GM04504 (cell line): ENCODE results near the gene ADNP2.

Experiments
- DNase-seq: peaks from one replicate; pipeline ENCODE4 v3.0.0-alpha.2; 2012; ENCODE audit warnings: low read depth

ADNP2 gene

GRCh38 chr18:80108739-80109675 is at the start of gene ADNP2:
TSS of gene ADNP2 (plus strand) at chr18:80109262. CDS start at chr18:80117543, 8,281 bp downstream.
- peak; percentile 90 for DNase-seq

GRCh38 chr18:80059945-80060344 is 49.1 kb upstream of the ADNP2 start:
- DNase-seq = no peak

GRCh38 chr18:80065705-80066104 is 43.4 kb upstream of the ADNP2 start:
- DNase-seq = no peak

- no peak for DNase-seq
These were observed 41.7 kb upstream of the ADNP2 start for GRCh38 chr18:80067321-80067720.

- DNase-seq = no peak
These were observed 41.2 kb upstream of the ADNP2 start for GRCh38 chr18:80067897-80068296.

- DNase-seq = no peak
These were observed 40.3 kb upstream of the ADNP2 start for GRCh38 chr18:80068571-80069272.

- no peak for DNase-seq
These were observed 38.2 kb upstream of the ADNP2 start for GRCh38 chr18:80070825-80071224.

- DNase-seq = no peak
These were observed 34.9 kb upstream of the ADNP2 start for GRCh38 chr18:80074183-80074582.

- no peak for DNase-seq
These were observed 34.4 kb upstream of the ADNP2 start for GRCh38 chr18:80074697-80075096.

GRCh38 chr18:80075940-80076339 is 33.1 kb upstream of the ADNP2 start:
- DNase-seq = no peak

- DNase-seq = no peak
These were observed 32.7 kb upstream of the ADNP2 start for GRCh38 chr18:80076379-80076778.

GRCh38 chr18:80077873-80078272 is 31.2 kb upstream of the ADNP2 start:
- DNase-seq = no peak

GRCh38 chr18:80086281-80086680 is 22.8 kb upstream of the ADNP2 start:
- no peak for DNase-seq

GRCh38 chr18:80088036-80088435 is 21.0 kb upstream of the ADNP2 start:
- no peak for DNase-seq

- DNase-seq = no peak
These were observed 20.2 kb upstream of the ADNP2 start for GRCh38 chr18:80088823-80089222.

GRCh38 chr18:80095414-80095813 is 13.6 kb upstream of the ADNP2 start:
- DNase-seq = no peak

- DNase-seq = no peak
These were observed 13.0 kb upstream of the ADNP2 start for GRCh38 chr18:80096032-80096565.

GRCh38 chr18:80097201-80097600 is 11.9 kb upstream of the ADNP2 start:
- DNase-seq = no peak

- peak; percentile 23 for DNase-seq
These were observed 5.8 kb upstream of the ADNP2 start for GRCh38 chr18:80103231-80103630.

GRCh38 chr18:80104364-80104779 is 4.7 kb upstream of the ADNP2 start:
- no peak for DNase-seq

- DNase-seq = no peak
These were observed 3.5 kb upstream of the ADNP2 start for GRCh38 chr18:80105369-80106167.

- DNase-seq = no peak
These were observed 2.5 kb upstream of the ADNP2 start for GRCh38 chr18:80106482-80107051.
